ENCODE results near the gene PACS2.

The PACS2 gene

DNA sequence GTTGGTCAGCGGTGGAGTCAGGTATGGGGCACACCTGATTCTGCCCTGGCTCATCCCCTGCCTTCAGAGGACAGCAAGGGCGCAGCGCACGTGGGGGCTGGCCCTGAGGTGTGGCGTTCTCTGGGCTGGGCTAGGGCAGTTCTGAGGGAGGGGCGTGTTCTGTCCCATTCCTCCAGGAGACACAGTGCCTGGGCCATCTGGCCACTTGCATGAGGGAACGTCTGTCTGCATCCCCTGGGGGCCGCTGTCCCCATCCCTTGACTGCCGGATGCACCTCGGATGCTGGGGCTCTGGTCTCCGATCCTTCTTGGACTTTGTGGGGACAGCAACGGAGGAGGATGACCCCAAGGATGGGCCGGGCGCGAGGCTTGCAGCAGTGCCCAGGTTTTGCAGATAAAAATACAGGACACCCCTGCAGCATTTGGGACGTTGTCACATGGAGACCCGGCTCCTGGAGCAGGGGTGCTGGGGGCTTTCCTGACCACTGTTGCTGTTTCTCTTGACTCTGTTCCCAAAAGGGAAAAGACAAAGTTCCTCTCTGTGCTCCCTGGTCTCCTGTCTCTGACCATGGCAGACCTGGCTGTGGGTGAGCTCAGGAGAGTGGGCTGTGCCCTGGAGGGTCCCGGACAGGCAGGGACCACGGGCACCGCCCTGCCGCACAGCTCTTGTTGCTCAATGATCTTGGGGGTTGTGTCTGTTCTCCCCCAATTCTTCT is 112.0 kb downstream of the PACS2 start:
- no peak for DNase-seq

DNA sequence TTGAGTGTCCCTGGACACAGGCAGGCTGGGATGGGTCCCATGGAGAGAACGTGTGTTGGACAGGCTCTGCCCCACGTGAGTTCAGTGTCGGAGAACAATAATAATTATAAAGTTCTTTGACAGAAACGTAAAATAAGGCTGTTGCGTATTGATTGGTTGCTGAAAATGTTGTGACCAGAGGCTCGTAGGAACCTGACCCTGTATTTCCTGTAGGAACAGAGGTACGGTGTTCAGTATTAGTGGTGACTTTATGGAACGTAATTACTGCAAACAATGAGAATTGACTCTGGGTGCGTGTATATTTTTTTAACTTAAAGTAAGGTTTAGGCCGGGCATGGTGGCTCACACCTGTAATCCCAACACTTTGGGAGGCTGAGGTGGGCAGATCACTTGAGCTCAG is 112.9 kb downstream of the PACS2 start:
- no peak for DNase-seq

DNA sequence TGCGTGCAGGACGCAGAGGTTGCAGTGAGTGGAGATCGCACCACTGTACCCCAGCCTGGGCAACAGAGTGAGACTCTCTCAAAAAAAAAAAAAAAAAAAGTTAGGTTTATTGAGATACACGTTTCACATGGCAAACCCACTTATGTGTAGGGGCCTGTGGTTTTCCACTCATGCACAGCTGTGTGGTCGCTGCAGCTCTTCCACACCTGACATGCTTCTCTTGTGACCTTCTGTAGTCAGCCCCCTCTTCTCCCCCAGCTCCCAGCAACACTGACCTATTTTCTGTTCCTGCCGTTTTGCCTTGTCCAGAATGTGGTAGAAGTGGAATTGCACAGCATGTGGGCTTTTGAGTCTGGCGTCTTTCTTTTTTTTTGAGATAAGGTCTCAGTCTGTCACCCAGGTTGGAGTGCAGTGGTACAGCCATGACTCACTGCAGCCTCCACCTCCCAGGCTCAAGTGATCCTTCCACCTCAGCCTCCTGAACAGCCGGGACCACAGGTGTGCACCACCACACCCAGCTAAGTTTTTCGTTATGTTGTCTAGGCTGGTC is 113.5 kb downstream of the PACS2 start:
- DNase-seq: no peak

DNA sequence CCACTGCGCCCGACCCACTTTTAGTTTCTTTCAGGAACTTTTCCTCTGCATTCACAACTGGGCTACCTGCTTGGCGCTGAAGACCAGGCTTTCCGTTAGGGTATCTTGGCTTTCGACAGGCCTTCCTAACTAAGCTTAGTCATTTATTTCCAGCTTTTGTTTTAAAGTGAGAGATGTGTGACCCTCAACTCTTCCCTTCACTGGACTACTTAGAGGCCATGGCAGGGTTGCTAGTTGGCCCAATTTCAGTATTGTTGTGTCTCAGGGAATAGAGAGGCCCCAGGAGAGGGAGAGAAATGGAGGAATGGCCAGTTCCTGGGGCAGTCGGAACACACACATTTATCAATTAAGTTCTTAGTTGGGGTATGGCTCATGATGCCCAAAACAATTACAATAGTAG is 115.5 kb downstream of the PACS2 start:
- no peak for DNase-seq

- DNase-seq: peak; percentile 23 to 71
Observed at GRCh38 chr14:105430565-105430964, 116.0 kb downstream of the PACS2 start.

DNA sequence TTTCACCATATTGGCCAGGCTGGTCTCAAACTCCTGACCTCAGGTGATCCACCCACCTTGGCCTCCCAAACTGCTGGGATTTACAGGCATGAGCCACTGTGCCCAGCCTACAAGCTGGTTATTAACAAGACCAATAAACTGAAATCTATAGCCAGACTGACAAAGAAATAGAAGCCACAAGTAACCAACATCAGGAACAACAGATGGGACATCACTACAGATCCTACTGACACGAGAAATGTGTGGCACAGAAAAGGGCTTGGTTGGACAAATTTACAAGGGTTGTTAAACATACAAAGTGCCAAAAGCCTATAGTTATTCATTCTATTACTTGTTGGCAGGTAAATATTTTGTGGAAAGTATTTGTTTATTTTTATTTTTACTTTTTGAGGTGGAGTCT is 116.7 kb downstream of the PACS2 start:
- no peak for DNase-seq

GRCh38 chr14:105432657-105433056 is 118.1 kb downstream of the PACS2 start:
- no peak for DNase-seq

GRCh38 chr14:105433161-105433605 is 118.6 kb downstream of the PACS2 start:
- DNase-seq: no peak

DNA sequence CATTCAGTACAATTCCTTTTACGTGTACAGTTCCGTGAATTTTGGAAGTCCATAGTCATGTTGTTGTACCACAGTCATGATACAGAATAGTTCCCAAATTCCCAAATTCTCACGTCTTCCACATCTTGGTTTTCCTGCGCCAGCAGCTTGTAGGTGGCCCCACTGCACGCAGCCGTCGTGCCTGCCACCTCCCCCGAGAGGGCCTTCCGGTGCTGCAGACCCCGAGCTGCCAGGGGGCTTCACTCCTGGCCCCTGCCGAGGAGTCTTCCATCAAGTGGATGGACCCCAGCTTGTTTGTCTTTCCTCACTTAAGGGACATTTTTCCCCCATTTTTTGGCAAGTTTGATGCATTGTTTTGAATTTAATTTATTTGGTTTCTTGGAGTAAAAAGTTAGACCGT is 121.9 kb downstream of the PACS2 start:
- no peak for DNase-seq

- no peak for DNase-seq
Observed at GRCh38 chr14:105436891-105437722, 122.6 kb downstream of the PACS2 start.

DNA sequence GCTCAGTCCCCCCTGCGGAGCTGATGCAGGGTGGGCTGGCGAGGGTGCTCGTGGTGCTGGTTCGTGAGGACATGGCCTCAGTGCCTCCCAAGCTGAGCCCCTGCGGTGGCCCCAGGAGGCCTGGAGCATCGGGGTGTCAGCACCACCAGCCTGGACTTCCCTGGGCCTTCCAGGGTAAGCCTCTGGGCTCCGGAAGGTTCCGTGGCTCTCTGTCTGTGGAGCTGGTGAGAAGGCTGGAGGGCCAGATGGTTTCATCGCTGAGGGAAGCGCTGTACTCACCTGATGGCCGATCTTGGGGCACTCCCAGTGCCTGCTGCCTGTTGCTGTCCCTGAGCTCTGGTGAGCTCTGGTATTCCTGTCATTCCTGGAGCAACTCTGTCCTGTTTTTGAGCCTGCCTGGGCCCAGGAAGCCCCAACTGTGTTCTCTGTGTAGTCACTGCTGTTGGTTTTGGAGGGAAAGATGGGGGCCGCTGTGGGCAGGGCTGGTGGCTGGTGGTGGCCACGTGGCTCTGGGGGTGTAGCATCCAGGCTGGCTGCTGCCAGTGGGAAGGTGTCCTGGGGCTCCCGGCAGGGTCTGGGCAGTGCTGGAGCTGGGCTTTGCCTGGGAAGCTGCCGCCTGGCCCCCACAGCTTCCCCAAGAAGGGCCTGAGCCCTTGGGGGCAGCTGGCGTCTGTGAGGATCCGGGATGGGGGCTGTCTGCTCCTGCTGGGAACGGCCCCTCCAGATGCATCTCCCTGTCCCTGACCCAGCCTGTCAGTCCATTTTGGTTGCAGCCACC is 123.4 kb downstream of the PACS2 start:
- no peak for DNase-seq

DNA sequence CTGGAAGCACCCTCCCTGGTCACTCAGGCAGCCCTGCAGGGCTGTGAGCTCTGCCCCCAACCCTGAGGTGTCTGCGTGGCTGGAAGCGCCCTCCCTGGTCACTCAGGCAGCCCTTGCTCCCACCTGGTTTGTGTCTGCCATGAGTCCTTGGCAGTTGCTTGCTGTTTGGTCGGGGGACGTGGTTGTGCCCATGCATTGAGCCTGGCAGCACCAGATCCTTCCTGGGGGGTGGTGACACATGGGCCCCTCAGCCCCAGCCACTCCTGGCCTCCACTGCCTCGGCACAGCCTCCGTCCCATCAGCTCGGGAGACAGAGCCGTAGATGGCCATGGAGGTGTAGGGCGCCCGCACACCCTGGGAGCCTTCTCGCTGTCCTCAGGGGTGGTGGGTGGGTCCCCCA is 124.6 kb downstream of the PACS2 start:
- no peak for DNase-seq

GRCh38 chr14:105439710-105440553 is 125.4 kb downstream of the PACS2 start:
- no peak for DNase-seq

DNA sequence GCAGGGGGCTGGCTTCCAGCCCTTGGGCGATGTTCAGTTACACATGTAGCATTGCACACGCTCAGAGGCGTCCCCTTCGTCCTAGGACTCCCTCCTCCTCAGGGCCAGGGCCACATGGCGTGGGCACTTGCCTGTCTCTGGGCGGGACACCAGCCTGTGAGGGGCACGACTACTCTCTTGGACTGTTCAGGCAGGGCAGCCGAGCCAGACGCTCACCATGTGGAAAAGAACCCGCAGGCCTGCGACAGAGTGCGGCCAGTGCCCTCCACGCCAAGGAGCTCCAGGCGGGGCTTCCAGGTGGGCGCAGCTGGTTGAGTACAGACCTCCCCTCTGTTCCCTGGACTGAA is 126.0 kb downstream of the PACS2 start:
- no peak for DNase-seq

GRCh38 chr14:105440992-105441391 is 126.4 kb downstream of the PACS2 start:
- DNase-seq: no peak

- DNase-seq: no peak
Observed at GRCh38 chr14:105442125-105442524, 127.6 kb downstream of the PACS2 start.

- DNase-seq: no peak
Observed at GRCh38 chr14:105442834-105443233, 128.3 kb downstream of the PACS2 start.

DNA sequence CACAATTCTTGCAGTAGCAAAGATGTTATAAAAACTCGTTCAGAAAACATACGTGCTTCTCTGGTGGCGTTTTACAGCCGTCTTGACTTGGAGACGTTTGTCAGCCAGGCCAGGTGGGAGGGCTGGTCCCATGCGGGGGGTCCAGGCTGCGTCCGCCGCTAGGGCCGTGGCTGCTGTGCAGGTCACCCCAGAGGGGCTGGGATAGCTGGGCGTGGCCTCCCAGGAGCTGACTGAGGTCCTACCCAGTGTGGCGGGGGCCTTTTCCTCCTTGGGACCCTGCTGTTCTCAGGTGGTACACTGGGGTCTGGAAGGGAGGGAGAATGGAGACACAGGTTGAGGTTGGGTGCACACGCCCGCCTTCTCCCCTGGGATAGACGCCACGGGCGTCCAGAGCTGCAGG is 130.3 kb downstream of the PACS2 start:
- no peak for DNase-seq

- no peak for DNase-seq
Observed at GRCh38 chr14:105445290-105445689, 130.7 kb downstream of the PACS2 start.

- no peak for DNase-seq
Observed at GRCh38 chr14:105445901-105446845, 131.6 kb downstream of the PACS2 start.

- no peak for DNase-seq
Observed at GRCh38 chr14:105446971-105447370, 132.4 kb downstream of the PACS2 start.
